ENCODE data around the gene CTPS1.

GRCh38 chr1:41019353-41019745, 39.9 kb downstream of the CTPS1 start:
- TF ChIP-seq CTCF (IDR thresholded peaks at IDR 0.05) (no peak), EP300 (IDR thresholded peaks at IDR 0.05) (no peak)

Measured in gastroesophageal sphincter (tissue), 3 donors.